ENCODE measurements around the gene CHKA. TPM values are rescaled to one million over a fixed set of nuclear protein-coding genes. Genes with fewer than 3 reads are reported as not detected.

The CHKA gene
- polyA plus RNA-seq, 4 donors = 17.0 to 57.2 (median 36.9) TPM

GRCh38 chr11:68017980-68018729 is 103.0 kb downstream of the CHKA start:
- DNase-seq (ENCODE audit: low read depth in 4 of 4, low spot score in 3 of 4) = no peak

GRCh38 chr11:68016904-68017817 is 104.0 kb downstream of the CHKA start:
- DNase-seq (ENCODE audit: low read depth in 4 of 4, low spot score in 3 of 4) = no peak

DNA sequence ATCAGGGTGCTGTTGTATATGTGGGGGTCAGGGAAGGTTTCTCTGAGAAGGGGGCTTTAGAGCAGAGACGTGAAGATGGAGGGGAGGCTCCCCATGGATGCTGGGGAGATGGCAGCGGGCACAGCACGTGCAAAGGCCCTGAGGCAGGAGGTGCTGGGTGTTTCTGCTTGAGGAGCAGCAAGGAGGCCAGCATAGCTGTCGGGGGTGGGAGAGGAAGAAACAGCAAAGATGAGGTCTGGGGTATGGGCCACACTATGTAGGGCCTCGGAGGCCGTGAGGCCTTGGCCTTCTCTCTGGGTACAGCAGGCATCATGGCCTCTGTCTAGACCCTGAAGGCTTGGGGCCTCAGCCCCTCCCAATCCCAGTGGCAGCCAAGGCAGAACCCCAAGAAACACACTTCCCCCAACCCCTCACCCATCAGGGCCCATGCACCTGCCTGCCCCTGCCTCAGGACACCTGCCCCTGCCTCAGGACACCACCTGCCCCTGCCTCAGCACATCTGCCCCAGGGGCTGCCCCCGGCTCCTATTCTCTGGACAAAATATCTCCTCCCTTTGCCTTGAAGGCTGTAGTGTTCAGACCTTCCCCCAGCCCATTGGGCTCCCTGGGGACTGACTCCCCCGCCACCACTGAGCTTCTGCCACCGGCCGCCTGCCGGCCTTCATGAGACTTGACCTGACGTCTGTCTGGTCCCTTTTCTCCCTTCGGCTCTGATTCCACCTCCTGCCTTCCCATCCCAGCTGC is 104.9 kb downstream of the CHKA start:
- no peak for DNase-seq (ENCODE audit: low read depth in 4 of 4, low spot score in 3 of 4)

DNA sequence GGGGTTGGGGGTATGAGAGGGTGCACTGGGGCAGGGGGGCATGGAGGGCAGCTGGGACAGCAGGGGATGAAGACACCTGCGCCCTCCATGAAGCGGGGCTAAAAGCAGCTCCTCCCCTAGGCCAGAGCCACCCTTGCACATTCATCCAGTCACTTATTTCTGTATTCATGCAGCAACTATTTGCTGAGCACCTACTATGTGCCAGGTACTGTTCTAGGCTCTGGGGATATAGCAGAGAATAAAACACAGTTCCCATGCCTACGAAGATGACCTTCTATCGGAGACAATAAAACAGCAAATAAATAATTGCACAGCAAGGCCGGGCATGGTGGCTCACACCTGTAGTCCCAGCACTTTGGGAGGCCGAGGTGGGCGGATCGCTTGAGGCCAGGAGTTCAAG is 105.7 kb downstream of the CHKA start:
- DNase-seq (ENCODE audit: low read depth in 4 of 4, low spot score in 3 of 4) = no peak

GRCh38 chr11:68014947-68015447 is 106.2 kb downstream of the CHKA start:
- no peak for DNase-seq (ENCODE audit: low read depth in 4 of 4, low spot score in 3 of 4)

DNA sequence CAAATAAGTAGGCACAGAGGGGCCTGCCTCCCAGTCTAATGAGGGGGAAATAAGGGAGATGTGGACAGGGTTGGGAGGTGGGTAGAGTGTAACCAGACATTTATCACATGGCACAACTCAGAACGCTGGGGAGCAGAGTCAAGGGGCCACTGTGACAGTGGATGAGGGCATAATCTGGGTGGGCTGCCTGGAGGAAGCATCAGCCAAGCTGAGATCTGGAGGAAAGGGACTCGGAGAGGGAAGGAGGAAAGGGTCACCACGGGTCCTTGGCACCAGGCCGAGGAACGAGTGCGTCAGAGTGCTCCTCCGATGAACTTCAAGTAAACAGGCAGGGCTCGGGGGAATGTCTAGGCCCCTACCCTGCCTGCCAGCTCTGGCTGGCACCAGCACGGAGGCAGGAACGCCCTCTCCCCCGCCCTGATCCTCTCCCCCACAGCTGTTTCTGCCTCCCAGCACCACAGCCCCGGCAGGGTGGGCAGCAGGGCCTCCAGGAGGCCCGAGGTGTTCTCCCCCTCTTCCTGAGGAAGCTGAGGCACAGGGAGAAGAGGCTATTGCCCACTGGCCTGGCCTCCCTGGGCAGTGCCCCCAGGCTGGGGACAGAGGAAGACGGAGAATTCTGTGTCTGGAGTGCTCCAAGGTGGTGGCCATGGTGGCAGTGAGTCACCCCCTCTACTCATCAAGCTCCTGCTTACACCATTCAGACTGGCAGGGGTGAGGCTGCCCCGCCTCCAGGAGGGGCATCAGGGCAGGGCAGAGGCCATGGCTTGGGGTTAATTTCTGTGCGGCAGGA is 106.8 kb downstream of the CHKA start:
- no peak for DNase-seq (ENCODE audit: low read depth in 4 of 4, low spot score in 3 of 4)

GRCh38 chr11:68013611-68014156 is 107.5 kb downstream of the CHKA start:
- no peak for DNase-seq (ENCODE audit: low read depth in 4 of 4, low spot score in 3 of 4)

DNA sequence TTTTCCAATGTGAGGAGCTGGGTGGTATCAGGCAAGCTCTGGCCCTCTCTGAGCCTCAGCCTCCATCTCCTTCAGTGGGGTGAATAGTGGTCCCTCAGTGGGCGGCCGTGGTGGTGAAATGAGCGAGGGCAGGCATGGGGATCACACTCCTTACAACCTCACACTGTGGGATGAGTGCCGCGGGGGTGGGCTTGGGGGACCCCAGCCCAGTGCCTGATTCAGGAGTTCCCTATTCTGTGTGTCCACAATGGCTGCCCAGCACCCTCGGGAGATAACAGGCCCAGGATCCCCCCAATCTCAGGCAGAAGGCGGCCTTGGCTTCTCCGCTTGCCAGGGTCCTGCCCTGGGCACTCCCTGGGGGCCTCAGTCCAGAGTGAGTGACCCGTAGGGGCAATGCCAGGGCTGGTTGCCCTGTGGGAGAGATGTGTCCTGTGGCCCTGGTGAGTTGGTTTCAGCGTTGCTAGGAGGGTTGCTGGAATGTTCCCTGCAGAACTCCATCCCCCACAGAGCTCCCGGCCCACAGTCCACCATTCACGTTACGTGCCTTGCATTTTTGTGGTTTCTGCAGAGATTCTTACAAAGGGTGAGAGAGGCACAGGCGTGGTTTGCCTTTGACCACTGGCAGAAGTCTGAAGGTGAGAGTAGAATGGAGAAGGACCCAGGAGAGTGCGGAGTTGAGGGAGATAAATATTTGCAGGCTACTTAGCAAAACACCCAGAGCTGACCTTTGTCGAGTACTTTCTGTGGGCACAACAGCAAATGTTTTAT is 108.2 kb downstream of the CHKA start:
- no peak for DNase-seq (ENCODE audit: low read depth in 4 of 4, low spot score in 3 of 4)

- no peak for DNase-seq (ENCODE audit: low read depth in 4 of 4, low spot score in 3 of 4)
Measured at GRCh38 chr11:68012044-68012842, 108.9 kb downstream of the CHKA start.

GRCh38 chr11:68011051-68011943 is 109.9 kb downstream of the CHKA start:
- DNase-seq (ENCODE audit: low read depth in 4 of 4, low spot score in 3 of 4) = no peak

GRCh38 chr11:68010090-68011041 is 110.8 kb downstream of the CHKA start, which contains the start of gene ALDH3B1:
Gene ALDH3B1, plus strand, starts transcription at chr11:68010327. Its CDS starts 4,971 bp downstream, at chr11:68015298.
- DNase-seq (ENCODE audit: low read depth in 4 of 4, low spot score in 3 of 4) = no peak

- no peak for DNase-seq (ENCODE audit: low read depth in 4 of 4, low spot score in 3 of 4)
Measured at GRCh38 chr11:68009391-68010089, 111.6 kb downstream of the CHKA start.

GRCh38 chr11:68008381-68009337 is 112.5 kb downstream of the CHKA start:
- DNase-seq (ENCODE audit: low read depth in 4 of 4, low spot score in 3 of 4) = no peak
